IMR-90 (cell line): ENCODE data around the gene KPNA3.

Experiments
- CHD1 ChIP-seq: IDR thresholded peaks from 2 replicates; pipeline ENCODE4 v1.6.1; 2012; ENCODE audit warnings: low read depth, low read length, improper control_type of control experiment
- CTCF ChIP-seq: conservative IDR thresholded peaks from 2 replicates; pipeline ENCODE4 v1.5.1; 2012; ENCODE audit warnings: mild to moderate bottlenecking, low read depth, low read length, improper control_type of control experiment
- MAFK ChIP-seq: IDR thresholded peaks from 2 replicates; pipeline ENCODE4 v1.6.1; 2012; ENCODE audit warnings: low read depth, low read length, improper control_type of control experiment
- MAZ ChIP-seq: IDR thresholded peaks from 2 replicates; pipeline ENCODE4 v1.6.1; 2012; ENCODE audit warnings: low read depth, mild to moderate bottlenecking, low read length, improper control_type of control experiment, moderate library complexity, borderline replicate concordance
- POLR2A ChIP-seq: IDR thresholded peaks from 2 replicates; pipeline ENCODE4 v1.6.1; 2012; ENCODE audit warnings: mild to moderate bottlenecking, low read depth, low read length
- RFX5 ChIP-seq: IDR thresholded peaks from 2 replicates; pipeline ENCODE4 v1.8.0; 2012; ENCODE audit warnings: low read depth, mild to moderate bottlenecking, low read length, moderate library complexity
- SMC3 ChIP-seq: fragments of 150-350 bp; IDR thresholded peaks from 2 replicates; pipeline ENCODE4 v1.6.1; 2016; ENCODE audit warnings: low read depth, mild to moderate bottlenecking, antibody characterized with exemption, low read length, moderate library complexity
- TF ChIP-seq, protein P1 (sequence below): fragments of 150-350 bp; IDR thresholded peaks from 2 replicates; pipeline ENCODE4 v1.6.1; 2017; ENCODE audit warnings: mild to moderate bottlenecking, antibody characterized with exemption, low read length, low read depth

DNA sequence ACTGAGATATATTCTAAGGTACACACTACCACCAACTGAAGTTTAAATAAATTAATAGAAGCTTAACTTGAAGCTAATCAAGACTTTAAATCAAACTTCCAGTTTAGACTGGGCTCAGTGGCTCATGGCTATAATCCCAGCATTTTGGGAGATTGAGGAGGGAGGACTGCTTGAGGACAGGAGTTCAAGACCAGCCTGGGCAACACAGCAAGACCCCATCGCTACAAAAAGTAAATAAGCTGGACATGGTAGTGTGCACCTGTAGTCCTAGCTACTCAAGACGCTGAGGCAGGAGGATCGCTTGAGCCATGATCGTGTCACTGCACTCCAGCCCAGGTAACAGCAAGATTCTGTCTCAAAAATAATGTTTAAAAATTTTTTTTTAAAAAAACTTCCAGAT, 8.6 kb downstream of the KPNA3 start:
- no peak for TF ChIP-seq CTCF
- no peak for TF ChIP-seq MAFK
- no peak for TF ChIP-seq POLR2A
- no peak for TF ChIP-seq SMC3
- TF ChIP-seq MAZ = no peak
- TF ChIP-seq CHD1 = no peak
- no peak for TF ChIP-seq RFX5
- TF ChIP-seq, protein P1, sequence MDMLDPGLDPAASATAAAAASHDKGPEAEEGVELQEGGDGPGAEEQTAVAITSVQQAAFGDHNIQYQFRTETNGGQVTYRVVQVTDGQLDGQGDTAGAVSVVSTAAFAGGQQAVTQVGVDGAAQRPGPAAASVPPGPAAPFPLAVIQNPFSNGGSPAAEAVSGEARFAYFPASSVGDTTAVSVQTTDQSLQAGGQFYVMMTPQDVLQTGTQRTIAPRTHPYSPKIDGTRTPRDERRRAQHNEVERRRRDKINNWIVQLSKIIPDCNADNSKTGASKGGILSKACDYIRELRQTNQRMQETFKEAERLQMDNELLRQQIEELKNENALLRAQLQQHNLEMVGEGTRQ = no peak
